Measurements from ENCODE around the gene MINDY4.

DNA sequence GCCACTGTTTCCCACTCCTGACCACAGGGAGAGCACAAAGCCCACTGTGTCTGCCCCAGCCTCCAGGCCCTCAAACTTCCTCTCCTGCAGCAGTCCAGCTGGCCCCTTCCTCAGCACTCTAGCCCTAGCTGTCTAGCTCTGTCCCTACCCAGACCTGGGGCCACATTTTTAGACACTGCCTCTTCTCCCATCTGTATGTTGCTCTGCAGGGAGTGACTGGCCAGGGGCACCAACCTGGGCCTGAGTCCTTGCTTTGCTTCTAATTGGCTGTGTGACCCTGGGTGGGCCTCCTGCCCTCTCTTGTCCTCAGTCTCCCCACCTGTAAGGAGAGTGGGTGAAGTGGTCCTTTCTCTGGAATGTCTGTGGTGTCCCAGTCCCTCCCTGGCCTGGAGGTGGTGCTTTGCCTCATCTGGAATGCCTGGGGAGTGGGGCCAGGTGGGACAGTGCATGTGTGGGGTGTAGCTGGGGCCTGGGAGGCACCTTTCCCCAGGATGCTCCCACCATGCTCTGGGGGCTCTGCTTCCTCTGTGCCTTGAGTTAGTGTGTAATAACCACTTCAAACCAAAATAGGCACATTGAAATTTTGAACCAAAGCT, 165.5 kb downstream of the MINDY4 start:
- no peak for TF ChIP-seq EZH2 (IDR thresholded peaks at IDR 0.05; ENCODE audit: borderline replicate concordance, insufficient read depth, low read depth, low read length, poor library complexity, severe bottlenecking)
- TF ChIP-seq, protein P1, sequence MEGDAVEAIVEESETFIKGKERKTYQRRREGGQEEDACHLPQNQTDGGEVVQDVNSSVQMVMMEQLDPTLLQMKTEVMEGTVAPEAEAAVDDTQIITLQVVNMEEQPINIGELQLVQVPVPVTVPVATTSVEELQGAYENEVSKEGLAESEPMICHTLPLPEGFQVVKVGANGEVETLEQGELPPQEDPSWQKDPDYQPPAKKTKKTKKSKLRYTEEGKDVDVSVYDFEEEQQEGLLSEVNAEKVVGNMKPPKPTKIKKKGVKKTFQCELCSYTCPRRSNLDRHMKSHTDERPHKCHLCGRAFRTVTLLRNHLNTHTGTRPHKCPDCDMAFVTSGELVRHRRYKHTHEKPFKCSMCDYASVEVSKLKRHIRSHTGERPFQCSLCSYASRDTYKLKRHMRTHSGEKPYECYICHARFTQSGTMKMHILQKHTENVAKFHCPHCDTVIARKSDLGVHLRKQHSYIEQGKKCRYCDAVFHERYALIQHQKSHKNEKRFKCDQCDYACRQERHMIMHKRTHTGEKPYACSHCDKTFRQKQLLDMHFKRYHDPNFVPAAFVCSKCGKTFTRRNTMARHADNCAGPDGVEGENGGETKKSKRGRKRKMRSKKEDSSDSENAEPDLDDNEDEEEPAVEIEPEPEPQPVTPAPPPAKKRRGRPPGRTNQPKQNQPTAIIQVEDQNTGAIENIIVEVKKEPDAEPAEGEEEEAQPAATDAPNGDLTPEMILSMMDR (IDR thresholded peaks at IDR 0.05) = no peak
